DOHH2 (cell line): ENCODE results near the gene PPCDC.

ENCODE experiments used
- EZH2phosphoT487 ChIP-seq: fragments of 200-600 bp; sonication (generic); IDR thresholded peaks from 2 replicates; pipeline ENCODE4 v1.6.1; 2017; ENCODE audit warnings: borderline replicate concordance, mild to moderate bottlenecking, antibody characterized with exemption, low read length, moderate library complexity, mixed read lengths
- TF ChIP-seq, protein P1 (sequence below): fragments of 200-600 bp; sonication (generic); IDR thresholded peaks from one replicate; pipeline ENCODE4 v1.5.1; 2014; ENCODE audit warnings: antibody characterized with exemption, mild to moderate bottlenecking, low read depth, low read length; ENCODE audit not compliant: poor library complexity, severe bottlenecking

GRCh38 chr15:74997543-74997942 is 25.8 kb upstream of the PPCDC start:
- TF ChIP-seq, protein P1, sequence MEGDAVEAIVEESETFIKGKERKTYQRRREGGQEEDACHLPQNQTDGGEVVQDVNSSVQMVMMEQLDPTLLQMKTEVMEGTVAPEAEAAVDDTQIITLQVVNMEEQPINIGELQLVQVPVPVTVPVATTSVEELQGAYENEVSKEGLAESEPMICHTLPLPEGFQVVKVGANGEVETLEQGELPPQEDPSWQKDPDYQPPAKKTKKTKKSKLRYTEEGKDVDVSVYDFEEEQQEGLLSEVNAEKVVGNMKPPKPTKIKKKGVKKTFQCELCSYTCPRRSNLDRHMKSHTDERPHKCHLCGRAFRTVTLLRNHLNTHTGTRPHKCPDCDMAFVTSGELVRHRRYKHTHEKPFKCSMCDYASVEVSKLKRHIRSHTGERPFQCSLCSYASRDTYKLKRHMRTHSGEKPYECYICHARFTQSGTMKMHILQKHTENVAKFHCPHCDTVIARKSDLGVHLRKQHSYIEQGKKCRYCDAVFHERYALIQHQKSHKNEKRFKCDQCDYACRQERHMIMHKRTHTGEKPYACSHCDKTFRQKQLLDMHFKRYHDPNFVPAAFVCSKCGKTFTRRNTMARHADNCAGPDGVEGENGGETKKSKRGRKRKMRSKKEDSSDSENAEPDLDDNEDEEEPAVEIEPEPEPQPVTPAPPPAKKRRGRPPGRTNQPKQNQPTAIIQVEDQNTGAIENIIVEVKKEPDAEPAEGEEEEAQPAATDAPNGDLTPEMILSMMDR: no peak
- no peak for TF ChIP-seq EZH2phosphoT487
